KBM-7 (cell line): ENCODE measurements around the gene TTLL1.
"Not testable (repeated sequence)": the region's sequence is repeated elsewhere in the genome, so short reads cannot be mapped to it uniquely, and the experiment has no call there.

Experiments
- DNase-seq: peaks from one replicate; pipeline ENCODE4 v3.0.0-alpha.2; 2015
- in situ Hi-C: fragments of 300-500 bp; cut with MboI; formaldehyde crosslinking; loops from 2 replicates; pipeline ENCODE4 v1.14.3; 2020; ENCODE audit warnings: low sequenced_read_pairs, low pct_unique_long_range_greater_than_20kb, mixed read lengths

The TTLL1 gene

DNA sequence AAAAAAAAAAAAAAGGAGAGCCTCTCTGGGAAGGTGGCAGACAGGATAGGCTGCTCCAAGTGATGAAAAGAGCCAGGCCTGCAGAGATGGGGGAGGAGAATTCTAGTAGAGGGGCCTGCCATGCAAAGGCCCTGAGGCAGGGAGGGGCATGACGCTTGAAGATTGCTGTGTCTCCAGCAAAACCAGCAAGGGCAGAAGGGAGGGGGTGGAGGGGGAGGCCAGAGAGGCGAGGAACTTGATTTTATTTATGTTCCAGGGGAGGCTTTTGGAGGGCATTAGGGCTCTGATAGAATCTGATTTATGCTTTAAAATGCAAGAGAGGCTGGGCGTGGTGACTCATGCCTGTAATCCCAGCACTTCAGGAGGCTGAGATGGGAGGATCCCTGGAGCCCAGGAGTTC lies 57.6 kb downstream of the TTLL1 start:
- DNase-seq, result no peak
- in situ Hi-C loops, result no loop called here

DNA sequence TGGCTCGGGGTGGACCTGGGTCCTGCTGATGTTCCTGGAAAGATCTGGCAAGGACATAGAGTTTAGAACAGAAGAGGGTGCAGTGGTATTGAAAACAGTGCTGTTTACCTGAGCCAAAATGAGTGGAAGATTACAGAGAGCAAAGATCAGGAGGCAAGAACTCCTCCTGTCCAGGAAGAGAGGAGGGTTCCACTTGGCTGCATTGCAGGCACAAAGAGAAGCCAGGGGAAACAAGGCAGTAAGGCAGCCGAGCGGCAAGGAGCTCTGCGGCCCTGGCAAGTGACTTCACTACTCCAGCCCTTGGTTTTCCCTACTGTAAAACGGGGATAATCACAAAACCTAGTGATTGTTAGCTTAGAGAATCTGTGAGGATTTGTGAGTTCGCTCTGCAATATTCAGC lies 70.6 kb downstream of the TTLL1 start:
- DNase-seq, result no peak
- in situ Hi-C loops, result no loop called here

DNA sequence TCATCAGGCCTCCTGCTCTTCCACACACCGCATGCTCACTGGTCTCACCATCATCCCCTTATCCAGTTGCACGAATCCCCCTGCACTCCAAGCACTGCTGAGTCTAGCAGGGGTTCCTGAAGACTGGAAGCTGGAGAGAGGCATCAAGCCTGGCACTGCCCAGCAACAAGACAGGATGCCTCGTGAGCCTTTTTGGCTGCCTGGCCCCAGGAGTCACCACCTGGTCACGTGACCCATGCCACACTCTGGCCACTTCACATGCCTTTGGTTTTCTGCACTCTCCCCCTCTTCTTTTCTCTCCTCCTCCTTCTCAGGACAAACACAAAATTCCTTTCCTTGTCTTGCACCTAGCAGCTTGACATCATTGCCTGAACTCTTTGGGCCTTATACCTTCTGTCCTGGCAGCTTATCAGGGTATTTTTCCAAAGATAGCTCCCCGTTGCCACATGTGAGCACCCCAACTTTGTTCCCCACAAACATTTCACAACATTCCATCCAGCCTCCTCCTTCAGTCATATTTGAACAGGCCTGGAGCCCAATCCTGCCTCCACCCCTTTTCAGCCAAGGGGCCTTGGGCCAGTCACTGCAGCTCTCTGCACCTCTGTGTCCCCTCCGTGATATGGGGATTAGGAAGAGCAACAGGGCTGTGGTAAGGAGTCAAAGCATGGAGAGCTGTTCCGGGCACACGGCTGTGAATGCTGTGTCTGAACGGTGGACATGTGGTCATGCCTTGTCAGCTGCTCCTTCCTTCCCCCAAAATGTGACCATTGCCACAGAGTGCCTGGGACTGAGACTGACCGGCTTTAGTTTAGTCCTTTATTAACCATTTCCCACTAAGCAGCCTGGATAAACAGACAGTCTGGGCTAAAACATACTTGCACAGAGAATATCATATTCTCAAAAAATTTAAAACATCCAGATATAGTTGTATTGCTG lies 71.4 kb downstream of the TTLL1 start:
- no peak for DNase-seq
- in situ Hi-C loops, result no loop called here

DNA sequence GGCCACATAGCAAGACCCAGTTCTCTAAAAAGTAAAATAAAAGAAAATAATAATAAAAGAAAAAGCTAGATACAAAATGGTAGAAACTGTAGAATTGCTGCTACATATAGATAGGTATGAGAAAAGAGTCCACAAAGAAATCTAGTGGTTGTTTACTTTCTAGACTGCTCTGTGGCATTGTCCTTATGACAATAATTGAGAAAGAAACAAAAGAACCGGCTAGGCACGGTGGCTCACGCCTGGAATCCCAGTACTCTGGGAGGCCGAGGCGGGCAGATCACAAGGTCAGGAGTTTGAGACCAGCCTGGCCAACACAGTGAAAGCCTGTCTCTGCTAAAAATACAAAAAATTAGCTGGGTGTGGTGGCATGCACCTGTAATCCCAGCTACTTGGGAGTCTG lies 73.0 kb downstream of the TTLL1 start:
- DNase-seq, in situ Hi-C loops: not testable (repeated sequence)

DNA sequence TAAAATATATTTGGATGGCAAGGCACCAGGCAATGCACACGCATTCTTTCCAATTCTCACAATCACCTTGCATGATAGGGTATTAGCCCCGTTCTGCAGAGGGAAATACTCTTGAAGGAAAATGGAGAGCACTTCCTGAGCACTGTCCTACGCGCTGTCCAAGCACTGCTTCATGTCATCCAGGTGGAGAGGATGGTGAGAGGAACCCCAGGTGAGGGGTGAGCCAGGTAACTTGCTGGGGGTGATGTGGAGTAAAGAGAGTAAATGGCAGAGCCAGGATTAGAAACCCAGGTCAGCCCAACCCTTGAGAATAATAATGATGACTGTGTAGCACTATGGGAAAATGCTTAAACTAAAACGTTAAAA lies 73.5 kb downstream of the TTLL1 start:
- no peak for DNase-seq
- in situ Hi-C loops, result no loop called here

DNA sequence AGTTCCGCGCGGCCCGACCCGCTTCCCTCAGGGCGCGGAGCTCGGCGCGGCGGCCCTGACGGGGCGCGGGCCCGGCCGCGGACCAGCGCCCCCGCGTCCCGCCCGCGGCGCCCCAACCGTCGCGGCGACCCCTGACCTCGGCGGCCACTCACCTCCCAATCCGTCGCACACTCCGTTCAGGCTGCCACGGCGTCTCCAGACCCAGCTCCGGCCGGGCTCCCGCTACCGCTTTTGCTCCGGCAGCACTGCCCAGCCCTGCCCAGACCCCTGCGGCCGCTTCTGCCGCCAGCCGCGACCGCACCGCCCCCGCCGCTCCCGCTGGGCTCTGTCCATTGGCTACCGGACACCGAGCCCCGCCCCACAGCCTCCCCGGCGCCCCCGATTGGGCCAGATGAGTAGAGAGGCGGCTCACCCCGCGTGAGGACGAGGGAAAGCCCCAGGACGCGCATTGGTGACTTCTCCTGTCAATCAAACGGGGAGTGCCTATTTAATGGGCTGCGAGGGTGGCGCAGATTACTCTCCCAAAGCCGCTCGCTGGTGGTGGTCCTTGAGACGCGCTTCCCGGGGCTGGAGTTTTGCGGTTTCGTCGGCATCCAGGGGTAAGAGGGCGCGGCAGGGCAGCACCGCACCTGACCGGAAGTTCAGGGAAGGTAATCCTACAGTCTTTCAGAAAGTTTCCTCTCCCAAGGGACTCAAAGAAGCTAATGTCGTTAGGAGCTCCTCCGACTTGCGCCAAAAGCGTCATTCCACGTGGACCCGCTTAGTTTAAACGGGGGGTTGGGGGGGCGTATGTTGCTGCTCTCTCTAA lies 74.1 kb downstream of the TTLL1 start, which contains the start of gene PACSIN2:
Gene PACSIN2, minus strand, starts transcription at position 281 of the 808 bp plus-strand sequence. CDS start 103,069 bp downstream, outside the sequence.
- in situ Hi-C loops, result no loop called here
- DNase-seq, result peak; percentile 98

DNA sequence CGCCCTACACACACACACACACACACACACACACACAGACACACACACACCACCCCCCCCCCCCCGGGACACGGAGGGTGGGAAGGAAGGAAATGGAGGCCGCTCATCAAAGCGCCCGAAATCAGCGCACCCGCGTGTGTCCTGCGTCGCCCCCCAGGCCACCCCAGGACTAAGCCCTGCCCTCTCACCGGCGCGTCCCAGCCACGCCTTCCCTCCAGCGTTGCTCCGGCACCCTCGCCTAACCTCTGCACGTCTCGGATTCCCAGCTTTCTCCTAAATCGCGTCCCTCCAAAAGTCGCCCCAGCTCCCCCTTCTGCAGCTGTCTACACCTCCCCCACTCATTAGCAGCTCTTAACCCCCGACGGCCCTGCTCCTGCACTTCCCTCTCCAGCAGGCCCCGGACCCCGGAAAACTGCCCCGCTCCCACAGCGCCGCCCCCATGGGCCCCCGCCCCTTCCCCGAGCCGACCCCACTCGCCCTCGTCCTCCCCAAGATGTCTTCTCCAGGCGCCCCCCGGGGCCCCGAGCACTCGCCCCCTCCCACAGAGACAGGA lies 74.8 kb downstream of the TTLL1 start:
- DNase-seq, result peak; percentile 49
- in situ Hi-C loops, result no loop called here

DNA sequence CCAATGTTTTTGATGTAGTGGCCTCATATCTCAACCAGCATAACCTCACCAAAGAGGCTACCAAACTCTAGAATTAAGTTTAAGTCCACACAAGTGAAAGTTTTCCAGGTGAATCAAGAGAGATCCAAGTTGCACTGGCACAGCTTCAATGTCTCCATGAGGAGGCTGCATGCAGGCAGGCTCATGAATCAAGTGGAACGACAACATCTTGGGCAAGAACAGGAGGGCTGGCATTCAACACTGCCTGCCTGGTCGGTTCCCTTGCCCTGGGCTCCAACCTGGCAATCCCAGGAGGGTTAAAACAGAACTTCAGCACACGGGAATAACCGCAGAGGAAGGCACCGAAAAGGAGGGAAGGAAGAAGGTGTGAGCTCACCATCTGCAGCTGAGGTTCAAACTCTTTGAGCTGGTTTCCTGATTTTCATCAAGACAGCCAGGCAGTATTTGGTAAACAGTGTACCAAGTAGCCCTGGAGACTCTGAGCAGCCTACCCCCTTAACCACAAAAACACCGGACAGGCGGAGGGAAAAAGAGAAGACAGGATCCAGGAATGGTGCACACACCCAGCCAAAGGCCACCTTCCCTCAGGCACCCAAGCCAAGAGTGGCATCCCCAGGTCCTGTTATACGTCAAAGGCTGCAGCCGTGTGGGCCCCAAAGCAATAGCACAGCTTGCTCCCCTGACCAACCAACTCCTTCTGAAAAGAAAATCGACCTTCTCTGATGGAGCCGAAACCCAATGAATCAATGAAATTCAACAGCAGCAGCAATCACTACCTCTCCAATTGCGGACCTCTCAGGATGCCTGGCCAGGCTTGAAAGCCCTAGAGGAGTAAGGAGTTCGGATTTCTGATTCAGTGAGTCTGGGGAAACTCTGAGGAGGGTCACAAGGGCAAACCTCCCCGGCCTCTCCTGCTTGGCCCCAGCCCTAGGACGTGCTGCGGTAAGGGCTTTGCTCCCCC lies 75.6 kb downstream of the TTLL1 start:
- in situ Hi-C loops, result no loop called here
- DNase-seq, result peak; percentile 68

DNA sequence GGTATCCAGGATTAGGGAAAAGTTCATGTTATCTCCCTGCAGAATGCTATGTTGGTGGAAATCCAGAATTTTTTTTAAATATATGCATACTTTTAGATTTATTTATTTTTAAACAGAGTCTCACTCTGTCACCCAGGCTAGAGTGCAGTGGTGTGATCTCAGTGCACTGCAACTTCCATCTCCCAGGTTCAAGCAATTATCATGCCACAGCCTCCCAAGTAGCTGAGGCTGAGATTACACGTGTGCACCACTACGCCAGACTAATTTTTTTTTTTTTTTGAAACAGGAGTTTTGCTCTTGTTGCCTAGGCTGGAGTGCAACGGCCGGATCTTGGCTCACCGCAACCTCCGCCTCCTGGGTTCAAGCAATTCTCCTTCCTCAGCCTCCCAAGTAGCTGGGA lies 76.8 kb downstream of the TTLL1 start:
- in situ Hi-C loops, result no loop called here
- DNase-seq, result no peak

DNA sequence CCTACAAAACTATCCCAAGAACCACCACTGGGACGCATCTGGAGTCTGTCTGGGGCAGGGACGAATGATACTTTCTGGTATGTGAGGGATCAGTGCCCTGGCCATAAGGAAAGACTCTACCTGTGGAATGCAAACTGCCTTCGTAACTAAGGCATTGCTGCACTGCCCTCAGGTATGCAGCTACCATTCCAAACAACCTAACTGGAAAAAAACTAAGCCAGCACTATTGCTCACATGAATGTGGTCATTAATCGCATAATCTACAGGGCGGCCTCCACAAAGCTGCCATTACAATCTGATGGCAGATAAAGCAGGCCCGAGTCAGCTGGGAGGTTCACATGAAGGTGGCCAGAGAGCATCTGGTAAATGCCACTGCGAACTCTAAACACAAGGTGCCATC lies 78.1 kb downstream of the TTLL1 start:
- DNase-seq, result no peak
- in situ Hi-C loops, result no loop called here

DNA sequence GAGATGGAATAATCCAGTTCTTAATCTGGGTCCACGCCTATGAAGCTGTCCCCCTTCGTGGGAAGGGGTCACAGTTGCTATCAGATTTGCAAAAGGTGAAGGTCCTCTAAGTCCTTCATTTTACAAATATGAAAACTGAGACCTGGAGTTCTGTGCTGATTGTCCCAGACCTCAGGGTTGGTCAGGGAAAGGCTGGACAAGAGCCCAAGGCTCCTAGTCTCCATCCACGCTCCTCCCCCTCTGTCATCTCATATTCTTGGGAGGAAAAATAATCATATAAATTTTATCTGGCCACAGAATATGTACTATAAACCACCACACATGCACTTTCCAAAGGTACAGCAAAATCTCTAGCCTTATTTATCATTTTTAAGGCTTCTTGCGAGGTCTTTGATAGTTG lies 79.7 kb downstream of the TTLL1 start:
- no peak for DNase-seq
- in situ Hi-C loops, result no loop called here

DNA sequence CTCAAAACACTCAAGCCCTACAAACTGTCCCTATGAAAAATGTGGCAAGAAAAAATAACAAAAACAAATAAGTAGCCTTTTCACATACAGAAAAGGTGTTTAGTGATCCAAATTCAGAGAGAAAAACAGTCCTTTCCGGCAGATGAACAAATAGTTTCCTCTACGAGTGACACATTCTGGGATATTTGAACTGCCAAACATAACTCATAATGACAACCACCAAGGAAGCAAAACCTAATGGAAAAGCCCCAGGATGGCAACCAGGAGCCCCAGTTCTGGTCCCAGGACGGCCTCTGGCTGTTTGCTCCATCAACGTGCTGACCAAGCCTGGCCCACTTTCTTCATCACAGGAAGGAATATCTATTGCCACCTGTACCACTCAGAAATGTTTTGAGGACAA lies 80.3 kb downstream of the TTLL1 start:
- in situ Hi-C loops, result no loop called here

DNA sequence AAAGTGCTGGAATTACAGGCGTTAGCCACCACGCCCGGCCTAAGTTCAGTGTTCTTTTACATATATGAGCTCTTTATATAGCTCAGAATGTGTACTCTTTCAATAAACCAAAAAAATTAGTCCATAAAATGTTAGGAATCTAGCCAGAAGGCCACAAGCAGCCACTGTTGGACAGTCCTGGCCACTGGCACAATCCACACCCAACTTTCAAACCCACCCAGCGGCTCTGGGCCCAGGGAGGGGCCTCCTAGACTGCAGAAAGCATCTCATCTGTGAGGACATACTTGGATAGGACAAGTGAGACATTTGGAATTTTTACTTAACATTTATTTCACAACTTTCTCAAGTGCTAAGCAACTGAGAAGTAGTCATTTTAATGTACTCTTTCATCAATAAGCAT lies 80.7 kb downstream of the TTLL1 start:
- DNase-seq, result no peak
- in situ Hi-C loops, result no loop called here

More for the DNA sequence above, 80.3 kb downstream of the TTLL1 start:
- DNase-seq, result no peak

DNA sequence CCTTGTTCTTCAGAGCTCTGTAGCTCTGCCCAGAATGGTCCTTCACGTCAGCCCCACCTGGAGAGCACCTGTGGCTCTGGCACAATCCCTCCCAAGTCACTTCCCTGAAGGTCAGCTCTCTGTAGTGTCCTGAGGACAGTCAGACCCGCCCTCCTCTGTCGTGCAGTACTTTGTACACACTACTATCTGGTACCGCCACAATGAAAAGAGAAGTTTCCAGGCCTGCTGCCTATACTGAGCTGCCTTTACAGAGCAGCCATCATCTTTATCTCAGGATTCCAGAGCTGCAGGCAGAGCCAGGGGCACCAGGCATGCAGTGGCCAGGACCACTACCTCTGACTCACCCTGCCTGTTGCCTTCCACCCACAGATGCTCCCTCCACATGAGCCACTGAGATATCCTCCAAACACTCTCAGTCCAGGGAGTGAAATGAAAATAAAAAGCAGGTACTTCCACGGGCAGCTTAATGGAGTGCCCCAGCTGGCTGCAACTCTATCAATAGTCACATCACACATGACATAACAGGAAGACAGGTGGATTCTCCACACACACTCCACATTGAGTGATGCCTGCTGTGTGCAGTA lies 81.6 kb downstream of the TTLL1 start:
- DNase-seq, result no peak
- in situ Hi-C loops, result no loop called here

DNA sequence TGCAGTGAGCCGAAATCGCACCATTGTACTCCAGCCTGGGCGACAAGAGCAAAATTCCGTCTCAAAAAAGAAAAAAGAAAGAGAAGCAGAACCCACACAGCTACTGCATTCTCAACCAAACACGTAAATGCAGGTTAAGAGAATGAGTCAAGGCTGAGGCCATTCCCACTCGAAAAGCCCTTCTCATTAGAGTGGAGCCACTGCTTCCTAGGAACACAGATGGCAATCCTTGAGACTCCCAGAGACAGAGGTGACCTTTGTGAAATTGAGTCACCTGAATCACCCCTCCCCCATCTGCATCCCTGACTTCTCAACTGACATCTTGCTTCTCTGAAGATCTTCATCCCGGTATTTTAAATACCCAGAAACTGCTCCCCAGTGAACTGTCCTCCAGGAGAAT lies 82.4 kb downstream of the TTLL1 start:
- no peak for DNase-seq

DNA sequence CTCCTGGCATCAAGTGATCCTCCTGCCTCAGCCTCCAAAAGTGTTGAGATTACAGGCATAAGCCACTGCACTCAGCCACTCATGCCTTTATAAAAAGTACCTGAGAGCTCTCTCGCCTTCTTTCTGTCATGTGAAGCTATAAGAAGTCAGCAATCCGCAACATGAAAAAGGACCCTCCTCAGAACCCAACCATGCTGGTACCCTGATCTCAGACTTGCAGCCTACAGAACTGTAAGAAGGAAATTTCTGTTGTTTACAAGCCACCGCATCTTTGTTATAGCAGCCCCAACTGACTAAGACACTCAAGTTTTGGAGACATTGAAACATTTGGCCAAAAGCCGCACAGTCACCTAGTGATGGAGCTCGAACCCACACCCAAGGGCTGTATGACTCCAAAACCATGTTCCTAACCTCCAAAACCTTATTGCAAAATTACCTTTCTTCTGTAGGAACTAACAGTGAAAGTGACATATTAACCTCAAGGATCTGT lies 83.1 kb downstream of the TTLL1 start:
- in situ Hi-C loops, result no loop called here
- no peak for DNase-seq

More for the DNA sequence above, 82.4 kb downstream of the TTLL1 start:
- in situ Hi-C loops, result no loop called here

DNA sequence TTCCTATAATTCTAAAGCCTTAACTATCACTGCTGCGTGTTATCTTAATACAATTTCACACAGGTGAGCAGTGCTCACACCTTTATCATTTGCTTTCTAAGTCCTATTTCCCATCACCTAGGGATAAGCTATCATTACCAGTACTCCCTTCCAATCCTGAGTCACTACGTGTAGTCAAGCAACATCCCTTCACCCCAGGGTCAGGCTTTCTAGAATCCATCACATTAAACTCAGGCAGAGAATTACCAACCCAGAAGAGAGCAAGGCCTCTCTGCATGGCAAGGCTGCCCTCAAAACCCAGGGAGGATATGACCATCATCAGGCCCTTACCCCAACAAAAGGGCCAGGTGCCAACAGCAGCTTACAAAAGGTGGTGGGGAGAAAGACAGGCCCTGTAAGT lies 84.1 kb downstream of the TTLL1 start:
- in situ Hi-C loops, result no loop called here
- no peak for DNase-seq

DNA sequence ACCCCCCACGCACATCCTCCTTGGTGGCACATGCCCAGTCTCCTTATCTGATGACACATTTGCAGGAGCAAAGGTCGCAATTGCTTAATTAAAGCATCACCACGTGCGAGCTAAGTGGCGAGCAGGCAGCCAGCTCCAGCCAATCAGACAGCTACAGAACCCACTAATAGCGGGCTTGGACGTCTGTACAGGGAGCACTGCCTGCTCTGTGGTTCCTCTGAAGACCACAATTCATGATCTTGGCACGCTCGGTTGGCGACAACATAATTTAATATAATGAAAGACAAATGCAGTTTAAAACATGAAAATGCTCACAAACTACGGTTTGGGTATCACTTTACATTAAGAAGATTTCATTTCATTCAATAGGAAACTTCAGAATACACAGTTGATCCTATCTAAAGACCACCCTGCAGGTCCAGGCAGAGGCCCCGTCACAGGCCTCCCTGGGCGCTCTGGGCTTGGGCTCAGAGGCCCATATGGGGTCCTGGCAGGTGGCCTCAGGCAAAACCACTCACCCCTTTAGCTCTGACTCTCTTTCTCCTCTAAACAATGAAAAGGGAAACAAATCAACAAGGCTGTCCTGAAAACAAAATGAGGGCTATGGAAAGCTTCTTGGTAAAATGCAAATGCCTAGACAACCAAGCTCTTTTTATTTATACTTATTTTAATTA lies 84.7 kb downstream of the TTLL1 start:
- in situ Hi-C loops, result no loop called here
- peak; percentile 76 for DNase-seq
